HCT116 (cell line): ENCODE results near the gene XPC. TPM values are rescaled to one million over a fixed set of nuclear protein-coding genes. Genes with fewer than 3 reads are reported as not detected.

ENCODE experiments used
- ATAC-seq: fragments of 200-7000 bp; cut with Tn5 transposase; 2 replicates; pipeline ENCODE4 v1.9.1; 2020; ENCODE audit warnings: mild to moderate bottlenecking, moderate library complexity
- BruUV-seq: library from RNA; stranded (reverse); fragments of 400-500 nt; replicated peaks from 2 replicates; lab custom pipeline; 2021; lab: Mats Ljungman, UMichigan
- CTCF ChIA-PET: fragments of 300-600 bp; sonication (Branson Sonifier 250); formaldehyde crosslinking; loops from one replicate; lab custom pipeline; 2021; ENCODE audit warnings: antibody characterized with exemption; lab: Charles Lee
- POLR2A ChIA-PET: fragments of 300-600, 350-600 bp; sonication (Branson Sonifier 250); formaldehyde crosslinking; loops from one replicate; lab custom pipeline; 2021; ENCODE audit warnings: antibody characterized with exemption; lab: Charles Lee
- RAD21 ChIA-PET, 2 experiments: fragments of 300-600 bp; sonication (Branson Sonifier 250); formaldehyde crosslinking; loops; one replicate each; lab custom pipeline; 2023; ENCODE audit warnings: low total read pairs in 2 of 2; ENCODE audit not compliant: uncharacterized antibody in 2 of 2, unreplicated experiment in 2 of 2, low non-redundant PET in 1 of 2; lab: Charles Lee
- DNase-seq: peaks from one replicate; pipeline ENCODE4 v3.0.0-alpha.2; 2010; ENCODE audit warnings: low read depth, low spot score
- H2AFZ ChIP-seq: fragments of 200-600 bp; shearing (Covaris generic), sonication (generic); 2 replicates; pipeline ENCODE4 v1.6.1; 2017; ENCODE audit warnings: low read depth, mixed run types, mixed read lengths, antibody characterized with exemption, low read length; ENCODE audit not compliant: poor library complexity, severe bottlenecking
- H3K27ac ChIP-seq: 2 replicates; pipeline ENCODE4 v1.5.1; 2012; ENCODE audit warnings: low read depth, low read length
- H3K27me3 ChIP-seq: fragments of 200-600 bp; sonication (generic); 2 replicates; pipeline ENCODE4 v1.6.1; 2016; ENCODE audit warnings: mixed run types, low read length, mixed read lengths; ENCODE audit not compliant: insufficient read depth
- H3K36me3 ChIP-seq, 2 experiments: fragments of 200-500 bp in 1 of 2; fragments of 200-600 bp in 1 of 2; sonication (Bioruptor generic) in 1 of 2; sonication (generic) in 1 of 2; 2 replicates each; pipeline versions ENCODE4 v1.5.1 to v1.6.1; 2014 to 2016; ENCODE audit warnings: low read length in 2 of 2, inconsistent platforms in 1 of 2, mixed read lengths in 1 of 2, mixed run types in 1 of 2; ENCODE audit not compliant: insufficient read depth in 2 of 2, control insufficient read depth in 1 of 2
- H3K4me1 ChIP-seq, 2 experiments: fragments of 200-600 bp in 1 of 2; sonication (generic) in 1 of 2; 2 replicates each; pipeline versions ENCODE4 v1.5.1 to v1.6.1; 2012 to 2017; ENCODE audit warnings: low read length in 2 of 2, inconsistent platforms in 1 of 2, mild to moderate bottlenecking in 1 of 2, mixed read lengths in 1 of 2, mixed run types in 1 of 2, moderate library complexity in 1 of 2; ENCODE audit not compliant: insufficient read depth in 2 of 2, control insufficient read depth in 1 of 2
- H3K4me2 ChIP-seq: fragments of 200-600 bp; sonication (generic); 2 replicates; pipeline ENCODE4 v1.6.1; 2017; ENCODE audit warnings: mixed run types, low read length, mixed read lengths
- H3K4me3 ChIP-seq, 2 experiments: fragments of 200-600 bp in 1 of 2; sonication (generic) in 1 of 2; replicated peaks in 1 of 2; 2 replicates each; pipeline ENCODE4 v1.5.1; 2011 to 2016; ENCODE audit warnings: low read length in 2 of 2, control low read depth in 1 of 2, low read depth in 1 of 2, mild to moderate bottlenecking in 1 of 2, mixed read lengths in 1 of 2, mixed run types in 1 of 2
- H3K79me2 ChIP-seq: fragments of 200-600 bp; sonication (generic); 2 replicates; pipeline ENCODE4 v1.6.1; 2017; ENCODE audit warnings: mild to moderate bottlenecking, mixed run types, low read length, moderate library complexity, mixed read lengths; ENCODE audit not compliant: insufficient read depth
- H3K9ac ChIP-seq: fragments of 200-600 bp; sonication (generic); 2 replicates; pipeline ENCODE4 v1.6.1; 2016; ENCODE audit warnings: low read length, mixed read lengths
- H3K9me2 ChIP-seq: fragments of 200-600 bp; sonication (generic), shearing (Covaris generic); 2 replicates; pipeline ENCODE4 v1.6.1; 2017; ENCODE audit warnings: mixed run types, mild to moderate bottlenecking, moderate library complexity; ENCODE audit not compliant: insufficient read depth
- H3K9me3 ChIP-seq, 2 experiments: fragments of 200-500 bp in 1 of 2; fragments of 200-600 bp in 1 of 2; sonication (Bioruptor generic) in 1 of 2; sonication (generic) in 1 of 2; 2 replicates each; pipeline ENCODE4 v1.6.1; 2014 to 2017; ENCODE audit warnings: low read length in 2 of 2, mixed read lengths in 2 of 2, inconsistent platforms in 1 of 2, low read depth in 1 of 2, mild to moderate bottlenecking in 1 of 2, mixed run types in 1 of 2, moderate library complexity in 1 of 2; ENCODE audit not compliant: control insufficient read depth in 1 of 2, insufficient read depth in 1 of 2
- H4K20me1 ChIP-seq: fragments of 200-600 bp; sonication (generic), shearing (Covaris generic); 2 replicates; pipeline ENCODE4 v1.6.1; 2017; ENCODE audit warnings: mixed run types, mild to moderate bottlenecking, moderate library complexity; ENCODE audit not compliant: insufficient read depth
- CBX3 ChIP-seq: IDR thresholded peaks from 2 replicates; pipeline ENCODE4 v1.6.1; 2012; ENCODE audit warnings: low read depth
- EZH2 ChIP-seq: fragments of 200-600 bp; sonication (generic); IDR thresholded peaks from 2 replicates; pipeline ENCODE4 v1.6.1; 2017; ENCODE audit warnings: antibody characterized with exemption, mixed run types
- FOSL1 ChIP-seq: IDR thresholded peaks from 2 replicates; pipeline ENCODE4 v1.6.1; 2012; ENCODE audit warnings: low read depth
- JUND ChIP-seq: IDR thresholded peaks from 2 replicates; pipeline ENCODE4 v1.6.1; 2012
- RAD21 ChIP-seq: IDR thresholded peaks from 2 replicates; pipeline ENCODE4 v1.6.1; 2012; ENCODE audit warnings: low read depth, mild to moderate bottlenecking
- SIN3A ChIP-seq: IDR thresholded peaks from 2 replicates; pipeline ENCODE4 v1.6.1; 2012; ENCODE audit warnings: low read depth
- SRF ChIP-seq: IDR thresholded peaks from 2 replicates; pipeline ENCODE4 v1.6.1; 2012; ENCODE audit warnings: low read depth
- YY1 ChIP-seq: IDR thresholded peaks from 2 replicates; pipeline ENCODE4 v1.6.1; 2011; ENCODE audit warnings: low read length, low read depth, moderate library complexity, mild to moderate bottlenecking; ENCODE audit not compliant: insufficient replicate concordance; ENCODE audit errors: extremely low read depth
- ZNF274 ChIP-seq: fragments of 200-500 bp; sonication (Bioruptor generic); IDR thresholded peaks from 2 replicates; pipeline ENCODE4 v1.6.1; 2014; ENCODE audit warnings: mild to moderate bottlenecking, low read depth, low read length, inconsistent platforms
- intact Hi-C: fragments of 100-400 bp; cut with micrococcal nuclease; formaldehyde crosslinking; loops from 2 replicates; pipeline ENCODE4 v1.10.0; 2022
- total RNA-seq: library from RNA; stranded (reverse); gene quantifications from one replicate; pipeline ENCODE4 v1.2.1, GENCODE V29; 2021; ENCODE audit not compliant: unreplicated experiment
- TF ChIP-seq, protein P1 (sequence below): IDR thresholded peaks from 2 replicates; pipeline ENCODE4 v1.6.1; 2012

XPC gene
- total RNA-seq, 1 experiment from 2014 or later: 29.5 TPM

- no peak overlapping the region for H3K27ac ChIP-seq
- no peaks in the 10 kb centered on the region for H3K79me2 ChIP-seq
- H3K4me3 ChIP-seq: no peak overlapping the region
- H3K4me2 ChIP-seq: no peak overlapping the region
- H3K9ac ChIP-seq: no peak overlapping the region
- ChIA-PET CTCF (interaction anchor here (0.8 kb wide), 1 partner anchor 14 kb away, joined by 3 read pairs; no protein-coding TSS in a partner anchor), RAD21 (no interaction called here), POLR2A (no interaction called here)
- no peaks in the 10 kb centered on the region for H3K9me2 ChIP-seq
- H3K27me3 ChIP-seq: no peaks in the 10 kb centered on the region
- no peaks in the 10 kb centered on the region for H3K9me3 ChIP-seq
- peaks cover 3% of the 10 kb centered on the region; the same call in 1 of the 2 replicates for H4K20me1 ChIP-seq
- peaks cover 2 to 22% of the 10 kb centered on the region in 2 experiments; a peak in 1 of 4 replicates for H3K36me3 ChIP-seq
- no peak for DNase-seq
- peaks cover 15 to 28% of the 10 kb centered on the region in 2 experiments for H3K4me1 ChIP-seq
- intact Hi-C loops: no loop called here
- H2AFZ ChIP-seq: no peak overlapping the region
- ATAC-seq: no peak
- TF ChIP-seq ZNF274 (no peak), JUND (no peak), FOSL1 (no peak), EZH2 (no peak), CBX3 (no peak), YY1 (no peak), RAD21 (no peak), SIN3A (no peak), SRF (no peak)
- TF ChIP-seq, protein P1, sequence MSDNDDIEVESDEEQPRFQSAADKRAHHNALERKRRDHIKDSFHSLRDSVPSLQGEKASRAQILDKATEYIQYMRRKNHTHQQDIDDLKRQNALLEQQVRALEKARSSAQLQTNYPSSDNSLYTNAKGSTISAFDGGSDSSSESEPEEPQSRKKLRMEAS: no peak
- no TSS peak for BruUV-seq
These were observed 39.3 kb downstream of the XPC start for GRCh38 chr3:14138878-14139655.
